ENCODE measurements around the gene TBC1D16. TPM values are rescaled to one million over a fixed set of nuclear protein-coding genes. Genes with fewer than 3 reads are reported as not detected.
A peak's percentile ranks its signal among the peaks of the same experiment; 100 is the strongest.

The TBC1D16 gene
- total RNA-seq, 1 donor = 68.8 TPM

DNA sequence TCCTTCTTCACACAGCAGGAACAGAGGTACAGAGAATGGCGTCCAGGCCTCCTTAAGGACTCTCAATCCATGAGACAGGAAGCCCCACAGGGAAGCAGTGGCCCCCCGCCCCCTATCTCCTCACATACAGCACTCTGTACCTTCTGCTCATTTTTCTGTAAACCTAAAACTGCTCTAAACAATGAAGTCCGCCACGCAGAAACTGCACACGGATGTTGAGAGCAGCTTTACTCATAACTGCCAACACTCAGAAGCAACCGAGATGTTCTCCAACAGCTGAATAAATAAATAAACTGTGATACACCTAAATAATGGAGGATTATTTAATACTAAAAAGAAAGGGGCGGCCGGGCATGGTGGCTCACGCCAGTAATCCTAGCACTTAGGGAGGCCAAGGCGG lies 9.9 kb downstream of the TBC1D16 start:
- H3K4me2 ChIP-seq (ENCODE audit: insufficient read depth, low read length) = no peak overlapping the region
- no peak overlapping the region for H3K27ac ChIP-seq (ENCODE audit: low read depth, low read length)
- H3K79me2 ChIP-seq (ENCODE audit: insufficient read depth, low read length) = peaks cover 56% of the 10 kb centered on the region
- peaks cover 44% of the 10 kb centered on the region for H4K20me1 ChIP-seq (ENCODE audit: insufficient read depth, low read length)
- DNase-seq (ENCODE audit: insufficient read length, low spot score, missing footprints) = peak; percentile 36
- H3K27me3 ChIP-seq (ENCODE audit: insufficient read depth, low read length) = no peaks in the 10 kb centered on the region
- no peak overlapping the region for H2AFZ ChIP-seq (ENCODE audit: low read length)
- TF ChIP-seq, protein P1, sequence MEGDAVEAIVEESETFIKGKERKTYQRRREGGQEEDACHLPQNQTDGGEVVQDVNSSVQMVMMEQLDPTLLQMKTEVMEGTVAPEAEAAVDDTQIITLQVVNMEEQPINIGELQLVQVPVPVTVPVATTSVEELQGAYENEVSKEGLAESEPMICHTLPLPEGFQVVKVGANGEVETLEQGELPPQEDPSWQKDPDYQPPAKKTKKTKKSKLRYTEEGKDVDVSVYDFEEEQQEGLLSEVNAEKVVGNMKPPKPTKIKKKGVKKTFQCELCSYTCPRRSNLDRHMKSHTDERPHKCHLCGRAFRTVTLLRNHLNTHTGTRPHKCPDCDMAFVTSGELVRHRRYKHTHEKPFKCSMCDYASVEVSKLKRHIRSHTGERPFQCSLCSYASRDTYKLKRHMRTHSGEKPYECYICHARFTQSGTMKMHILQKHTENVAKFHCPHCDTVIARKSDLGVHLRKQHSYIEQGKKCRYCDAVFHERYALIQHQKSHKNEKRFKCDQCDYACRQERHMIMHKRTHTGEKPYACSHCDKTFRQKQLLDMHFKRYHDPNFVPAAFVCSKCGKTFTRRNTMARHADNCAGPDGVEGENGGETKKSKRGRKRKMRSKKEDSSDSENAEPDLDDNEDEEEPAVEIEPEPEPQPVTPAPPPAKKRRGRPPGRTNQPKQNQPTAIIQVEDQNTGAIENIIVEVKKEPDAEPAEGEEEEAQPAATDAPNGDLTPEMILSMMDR (IDR thresholded peaks at IDR 0.05; ENCODE audit: extremely low read depth, low read depth, low read length) = no peak
- no peaks in the 10 kb centered on the region for H3K36me3 ChIP-seq (ENCODE audit: insufficient read depth, low read length)
- no peaks in the 10 kb centered on the region for H3K9me3 ChIP-seq (ENCODE audit: low read depth, low read length)
- H3K4me1 ChIP-seq (ENCODE audit: insufficient read depth, low read length) = peaks cover 23% of the 10 kb centered on the region
- H3K4me3 ChIP-seq (ENCODE audit: insufficient read depth, low read length) = no peak overlapping the region

DNA sequence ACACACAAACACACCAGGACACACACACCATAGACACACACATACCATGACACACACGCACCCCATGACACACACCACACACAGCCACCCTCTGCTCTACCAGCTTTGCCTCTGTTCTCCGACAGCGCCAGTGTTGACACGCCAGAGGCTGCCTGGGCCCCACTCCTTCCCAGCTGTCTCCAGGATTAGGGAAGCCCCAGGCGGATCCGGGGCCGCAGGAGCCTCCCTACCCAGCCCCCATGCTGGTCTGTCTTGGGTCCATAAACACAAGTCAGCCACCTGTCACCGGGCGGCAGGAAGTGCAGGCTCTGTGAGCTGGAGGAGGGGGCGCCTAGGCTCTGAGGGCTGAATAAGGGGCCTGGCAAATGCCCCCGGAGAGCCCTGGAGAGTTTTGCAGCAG lies 10.5 kb downstream of the TBC1D16 start:
- no peaks in the 10 kb centered on the region for H3K27me3 ChIP-seq (ENCODE audit: insufficient read depth, low read length)
- H3K4me2 ChIP-seq (ENCODE audit: insufficient read depth, low read length) = no peak overlapping the region
- DNase-seq (ENCODE audit: insufficient read length, low spot score, missing footprints) = peak; percentile 55
- H2AFZ ChIP-seq (ENCODE audit: low read length) = no peak overlapping the region
- H3K79me2 ChIP-seq (ENCODE audit: insufficient read depth, low read length) = peaks cover 49% of the 10 kb centered on the region
- H3K36me3 ChIP-seq (ENCODE audit: insufficient read depth, low read length) = no peaks in the 10 kb centered on the region
- H3K4me3 ChIP-seq (ENCODE audit: insufficient read depth, low read length) = no peak overlapping the region
- H3K9me3 ChIP-seq (ENCODE audit: low read depth, low read length) = no peaks in the 10 kb centered on the region
- no peak overlapping the region for H3K27ac ChIP-seq (ENCODE audit: low read depth, low read length)
- TF ChIP-seq, protein P1 (IDR thresholded peaks at IDR 0.05; ENCODE audit: extremely low read depth, low read depth, low read length) = no peak
- H3K4me1 ChIP-seq (ENCODE audit: insufficient read depth, low read length) = peaks cover 23% of the 10 kb centered on the region
- peaks cover 40% of the 10 kb centered on the region for H4K20me1 ChIP-seq (ENCODE audit: insufficient read depth, low read length)

DNA sequence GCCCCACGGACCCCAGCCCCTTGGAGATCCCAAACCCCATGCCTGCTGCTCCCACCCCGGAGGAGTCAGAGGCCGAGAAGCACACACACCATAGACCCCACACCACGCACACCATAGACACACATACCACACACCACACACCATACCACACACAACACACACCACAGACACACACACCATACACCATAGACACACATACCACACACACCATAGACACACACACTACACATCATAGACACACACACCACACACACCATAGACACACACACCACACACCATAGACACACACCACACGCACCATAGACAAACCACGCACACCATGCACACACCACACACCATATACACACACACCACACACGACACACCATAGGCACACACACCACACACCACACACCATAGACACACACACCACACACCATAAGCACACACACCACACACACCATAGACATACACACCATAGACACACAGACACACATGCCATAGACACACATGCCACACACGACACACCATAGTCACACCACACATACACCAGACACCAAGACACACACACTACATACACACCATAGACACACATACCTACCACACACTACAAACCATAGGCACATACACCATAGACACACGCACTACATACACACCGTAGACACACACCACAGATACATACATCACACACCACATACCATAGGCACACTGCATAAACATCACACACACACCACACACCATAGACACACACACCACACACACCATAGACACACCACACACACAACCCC lies 11.3 kb downstream of the TBC1D16 start:
- no peak overlapping the region for H3K4me3 ChIP-seq (ENCODE audit: insufficient read depth, low read length)
- peak; percentile 30 for DNase-seq (ENCODE audit: insufficient read length, low spot score, missing footprints)
- TF ChIP-seq, protein P1 (IDR thresholded peaks at IDR 0.05; ENCODE audit: extremely low read depth, low read depth, low read length) = no peak
- peaks cover 33% of the 10 kb centered on the region for H4K20me1 ChIP-seq (ENCODE audit: insufficient read depth, low read length)
- no peaks in the 10 kb centered on the region for H3K9me3 ChIP-seq (ENCODE audit: low read depth, low read length)
- H3K79me2 ChIP-seq (ENCODE audit: insufficient read depth, low read length) = peaks cover 46% of the 10 kb centered on the region
- no peaks in the 10 kb centered on the region for H3K36me3 ChIP-seq (ENCODE audit: insufficient read depth, low read length)
- H3K4me1 ChIP-seq (ENCODE audit: insufficient read depth, low read length) = peaks cover 16% of the 10 kb centered on the region
- no peak overlapping the region for H3K27ac ChIP-seq (ENCODE audit: low read depth, low read length)
- no peak overlapping the region for H3K4me2 ChIP-seq (ENCODE audit: insufficient read depth, low read length)
- no peaks in the 10 kb centered on the region for H3K27me3 ChIP-seq (ENCODE audit: insufficient read depth, low read length)
- no peak overlapping the region for H2AFZ ChIP-seq (ENCODE audit: low read length)

DNA sequence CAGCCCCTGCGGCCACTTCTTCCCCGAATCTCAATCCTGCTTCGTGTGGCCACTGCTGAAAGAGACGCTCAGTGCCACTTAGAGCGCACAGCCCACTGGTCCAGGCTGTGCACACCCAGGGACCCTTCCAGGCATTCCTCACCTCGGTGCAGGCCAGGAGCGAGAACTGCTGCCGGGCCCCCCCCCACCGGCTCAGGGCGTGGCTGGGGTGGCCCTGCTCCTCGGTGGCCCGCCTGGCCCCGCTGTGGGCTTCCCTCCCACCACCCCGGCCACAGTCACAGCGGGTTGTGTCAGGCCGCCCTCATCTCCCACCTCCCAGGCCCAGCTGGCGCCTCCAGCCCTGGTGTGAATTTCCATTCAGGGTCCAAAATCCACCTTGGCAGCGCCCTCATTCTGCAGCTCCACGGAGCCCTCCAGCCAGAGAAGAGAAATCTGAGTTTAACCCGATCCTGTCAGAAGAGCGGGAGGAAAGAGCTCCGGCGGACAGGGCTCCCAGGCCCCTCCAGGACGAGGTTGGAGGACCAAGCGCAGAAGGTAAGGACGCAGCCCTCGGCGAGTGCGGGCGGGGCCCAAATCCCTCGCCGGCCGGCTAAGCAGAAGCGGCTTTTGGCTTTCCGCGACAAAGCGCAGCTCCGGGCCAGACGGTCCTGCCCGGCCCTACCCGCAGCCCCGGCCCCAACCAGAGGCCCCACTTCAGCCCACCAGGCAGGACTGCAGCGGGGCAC lies 12.0 kb downstream of the TBC1D16 start:
- Histone ChIP-seq H3K79me2 (ENCODE audit: insufficient read depth, low read length) (peaks cover 46% of the 10 kb centered on the region), H3K9me3 (ENCODE audit: low read depth, low read length) (no peaks in the 10 kb centered on the region), H3K4me1 (ENCODE audit: insufficient read depth, low read length) (peaks cover 9% of the 10 kb centered on the region), H2AFZ (ENCODE audit: low read length) (no peak overlapping the region), H3K27me3 (ENCODE audit: insufficient read depth, low read length) (no peaks in the 10 kb centered on the region), H3K36me3 (ENCODE audit: insufficient read depth, low read length) (no peaks in the 10 kb centered on the region), H3K27ac (ENCODE audit: low read depth, low read length) (no peak overlapping the region), H4K20me1 (ENCODE audit: insufficient read depth, low read length) (peaks cover 30% of the 10 kb centered on the region), H3K4me3 (ENCODE audit: insufficient read depth, low read length) (no peak overlapping the region), H3K4me2 (ENCODE audit: insufficient read depth, low read length) (no peak overlapping the region)
- DNase-seq (ENCODE audit: insufficient read length, low spot score, missing footprints) = peak; percentile 80
- TF ChIP-seq, protein P1 (IDR thresholded peaks at IDR 0.05; ENCODE audit: extremely low read depth, low read depth, low read length) = no peak
